Measurements from ENCODE around the gene KRT7.

DNA sequence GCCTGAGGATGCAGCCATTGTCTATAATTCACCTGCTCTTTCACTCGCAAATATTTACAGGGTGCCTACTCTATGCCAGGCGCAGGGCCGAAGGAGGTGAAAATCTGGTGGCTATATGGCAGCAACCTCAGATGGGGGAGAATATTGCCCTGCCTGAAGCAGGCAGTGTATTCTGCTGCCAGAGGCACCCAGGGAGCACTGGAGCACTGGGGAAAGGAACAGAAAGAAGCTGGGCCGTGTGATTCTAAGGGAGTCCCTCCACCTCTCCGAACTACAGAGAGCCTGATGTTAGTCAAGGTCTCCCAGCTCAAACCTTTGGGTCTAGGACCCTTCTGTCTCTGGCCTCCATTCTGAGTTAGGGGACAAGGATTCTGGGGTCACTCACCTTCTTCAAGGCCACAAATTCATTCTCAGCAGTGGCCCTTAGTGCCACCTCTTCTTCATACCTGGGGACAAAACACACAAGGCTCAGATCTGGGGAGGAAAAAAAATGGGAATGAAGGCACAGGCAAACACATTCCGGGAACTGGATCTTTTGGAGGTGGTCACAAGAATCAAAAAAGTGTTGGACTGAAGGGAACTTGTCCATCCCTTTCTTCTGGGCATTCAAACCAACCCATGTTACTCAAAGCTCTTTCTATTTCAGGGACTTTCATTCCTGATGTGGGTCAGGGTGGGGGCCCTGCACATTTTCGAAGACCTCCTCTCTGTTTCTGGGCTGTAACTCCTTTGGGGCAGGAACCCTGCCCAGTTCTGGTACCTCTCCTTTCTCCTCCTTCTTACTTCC lies 22.1 kb downstream of the KRT7 start:
- TF ChIP-seq, protein P1, sequence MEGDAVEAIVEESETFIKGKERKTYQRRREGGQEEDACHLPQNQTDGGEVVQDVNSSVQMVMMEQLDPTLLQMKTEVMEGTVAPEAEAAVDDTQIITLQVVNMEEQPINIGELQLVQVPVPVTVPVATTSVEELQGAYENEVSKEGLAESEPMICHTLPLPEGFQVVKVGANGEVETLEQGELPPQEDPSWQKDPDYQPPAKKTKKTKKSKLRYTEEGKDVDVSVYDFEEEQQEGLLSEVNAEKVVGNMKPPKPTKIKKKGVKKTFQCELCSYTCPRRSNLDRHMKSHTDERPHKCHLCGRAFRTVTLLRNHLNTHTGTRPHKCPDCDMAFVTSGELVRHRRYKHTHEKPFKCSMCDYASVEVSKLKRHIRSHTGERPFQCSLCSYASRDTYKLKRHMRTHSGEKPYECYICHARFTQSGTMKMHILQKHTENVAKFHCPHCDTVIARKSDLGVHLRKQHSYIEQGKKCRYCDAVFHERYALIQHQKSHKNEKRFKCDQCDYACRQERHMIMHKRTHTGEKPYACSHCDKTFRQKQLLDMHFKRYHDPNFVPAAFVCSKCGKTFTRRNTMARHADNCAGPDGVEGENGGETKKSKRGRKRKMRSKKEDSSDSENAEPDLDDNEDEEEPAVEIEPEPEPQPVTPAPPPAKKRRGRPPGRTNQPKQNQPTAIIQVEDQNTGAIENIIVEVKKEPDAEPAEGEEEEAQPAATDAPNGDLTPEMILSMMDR (IDR thresholded peaks at IDR 0.05; ENCODE audit: low read depth, low read length, poor library complexity, severe bottlenecking): no peak
- TF ChIP-seq EZH2phosphoT487 (IDR thresholded peaks at IDR 0.05; ENCODE audit: borderline replicate concordance, low read length): no peak
